Liver (tissue), 9 donors: Measurements from ENCODE around the gene ZSCAN21. TPM values are rescaled to one million over a fixed set of nuclear protein-coding genes. Genes with fewer than 3 reads are reported as not detected.
A peak's percentile ranks its signal among the peaks of the same experiment; 100 is the strongest.

ENCODE experiments used
- DNase-seq: peaks from one replicate; pipeline ENCODE4 v3.0.0-alpha.2; 2017; ENCODE audit warnings: low spot score
- H3K27ac ChIP-seq, 2 donors: one replicate each; pipeline ENCODE4 v1.7.0; 2013; ENCODE audit warnings: inconsistent platforms in 2 of 2, low read length in 2 of 2, control low read depth in 1 of 2, low read depth in 1 of 2, mild to moderate bottlenecking in 1 of 2
- H3K27me3 ChIP-seq, 4 donors: one replicate each; pipeline versions ENCODE4 v1.6.1 to v1.7.0; 2013; ENCODE audit warnings: low read length in 3 of 4, inconsistent platforms in 1 of 4, mild to moderate bottlenecking in 1 of 4, moderate library complexity in 1 of 4; ENCODE audit not compliant: control insufficient read depth in 4 of 4, insufficient read depth in 4 of 4
- H3K36me3 ChIP-seq, 4 donors: one replicate each; pipeline versions ENCODE4 v1.6.1 to v1.7.0; 2013; ENCODE audit warnings: low read length in 3 of 4, mild to moderate bottlenecking in 3 of 4, low read depth in 1 of 4, moderate library complexity in 1 of 4; ENCODE audit not compliant: control insufficient read depth in 4 of 4, insufficient read depth in 3 of 4
- H3K4me1 ChIP-seq, 4 donors: one replicate each; pipeline versions ENCODE4 v1.6.1 to v1.7.0; 2013; ENCODE audit warnings: low read length in 3 of 4, mild to moderate bottlenecking in 3 of 4, moderate library complexity in 1 of 4; ENCODE audit not compliant: control insufficient read depth in 4 of 4, insufficient read depth in 4 of 4
- H3K4me3 ChIP-seq, 3 donors: one replicate each; pipeline versions ENCODE4 v1.6.1 to v1.7.0; 2013; ENCODE audit warnings: low read length in 3 of 3, control low read depth in 1 of 3, low read depth in 1 of 3, mild to moderate bottlenecking in 1 of 3
- H3K9ac ChIP-seq, 2 donors: one replicate each; pipeline ENCODE4 v1.7.0; 2013; ENCODE audit warnings: low read length in 2 of 2, mild to moderate bottlenecking in 2 of 2, moderate library complexity in 2 of 2, control low read depth in 1 of 2, low read depth in 1 of 2
- H3K9me3 ChIP-seq, 4 donors: one replicate each; pipeline versions ENCODE4 v1.6.1 to v1.7.0; 2013; ENCODE audit warnings: low read length in 3 of 4; ENCODE audit not compliant: control insufficient read depth in 4 of 4
- EGR1 ChIP-seq, 2 donors: IDR thresholded peaks; 2 replicates each; pipeline ENCODE4 v1.6.1; 2016 to 2018; ENCODE audit warnings: antibody characterized with exemption in 2 of 2, low read depth in 2 of 2
- FOXA1 ChIP-seq: IDR thresholded peaks from 2 replicates; pipeline ENCODE4 v1.6.1; 2016; ENCODE audit warnings: antibody characterized with exemption
- FOXA2 ChIP-seq: IDR thresholded peaks from 2 replicates; pipeline ENCODE4 v1.6.1; 2016; ENCODE audit warnings: antibody characterized with exemption
- GABPA ChIP-seq, 2 donors: IDR thresholded peaks in 1 of 2; conservative IDR thresholded peaks in 1 of 2; 2 replicates each; pipeline ENCODE4 v1.6.1; 2016; ENCODE audit warnings: antibody characterized with exemption in 2 of 2, mild to moderate bottlenecking in 1 of 2, moderate library complexity in 1 of 2
- HNF4A ChIP-seq, 2 donors: conservative IDR thresholded peaks; 2 replicates each; pipeline ENCODE4 v1.6.1; 2016; ENCODE audit warnings: antibody characterized with exemption in 2 of 2, mild to moderate bottlenecking in 2 of 2
- HNF4G ChIP-seq: IDR thresholded peaks from 2 replicates; pipeline ENCODE4 v1.6.1; 2016; ENCODE audit warnings: antibody characterized with exemption
- JUND ChIP-seq, 2 donors: IDR thresholded peaks; 2 replicates each; pipeline ENCODE4 v1.6.1; 2016; ENCODE audit warnings: antibody characterized with exemption in 2 of 2
- NR2F2 ChIP-seq: IDR thresholded peaks from 2 replicates; pipeline ENCODE4 v1.6.1; 2016; ENCODE audit warnings: antibody characterized with exemption
- RAD21 ChIP-seq, 2 donors: IDR thresholded peaks; 2 replicates each; pipeline ENCODE4 v1.6.1; 2016; ENCODE audit warnings: antibody characterized with exemption in 2 of 2, mild to moderate bottlenecking in 2 of 2
- RXRA ChIP-seq, 2 donors: IDR thresholded peaks; 2 replicates each; pipeline ENCODE4 v1.6.1; 2017 to 2018; ENCODE audit warnings: antibody characterized with exemption in 2 of 2, mild to moderate bottlenecking in 1 of 2
- SP1 ChIP-seq: IDR thresholded peaks from 2 replicates; pipeline ENCODE4 v1.6.1; 2018; ENCODE audit warnings: antibody characterized with exemption, mild to moderate bottlenecking
- TAF1 ChIP-seq: conservative IDR thresholded peaks from 2 replicates; pipeline ENCODE4 v1.6.1; 2016; ENCODE audit warnings: antibody characterized with exemption, mild to moderate bottlenecking
- YY1 ChIP-seq: IDR thresholded peaks from 2 replicates; pipeline ENCODE4 v1.6.1; 2016; ENCODE audit warnings: antibody characterized with exemption, mild to moderate bottlenecking
- WGBS: extraction: QIAGEN DNeasy Blood & Tissue Kit; methylation state at CpG from one replicate; pipeline ENCODE4 v1.1.7; 2013; 5-methylcytosine and 5-hydroxymethylcytosine counted together
- polyA plus RNA-seq, 2 donors: library from polyadenylated mRNA; stranded (reverse) in 1 of 2; unstranded in 1 of 2; fragments of 200-250 nt in 1 of 2; fragments of >200 nt in 1 of 2; fragmentation: Nextera tagmentation in 1 of 2; extraction: Ambion mirVana in 1 of 2; gene quantifications; one replicate each; pipeline versions ENCODE4 v1.2.1 to v1.2.3, GENCODE V29; 2013 to 2015
- total RNA-seq, 2 donors: library from RNA; depleted of rRNA; stranded (reverse); fragments of >200 nt; gene quantifications; one replicate each; pipeline ENCODE4 v1.2.3, GENCODE V29; 2014
- TF ChIP-seq, protein P1 (sequence below): IDR thresholded peaks from 2 replicates; pipeline ENCODE4 v1.6.1; 2016; ENCODE audit warnings: antibody characterized with exemption
- TF ChIP-seq, protein P2 (sequence below): IDR thresholded peaks from 2 replicates; pipeline ENCODE4 v1.6.1; 2016; ENCODE audit warnings: antibody characterized with exemption
- TF ChIP-seq, protein P3 (sequence below): fragments of 150-350 bp; IDR thresholded peaks from 2 replicates; pipeline ENCODE4 v1.5.1; 2017; ENCODE audit warnings: improper control_type of control experiment, low read depth, low read length; ENCODE audit not compliant: missing input control
- TF ChIP-seq, protein P4 (sequence below): IDR thresholded peaks from 2 replicates; pipeline ENCODE4 v1.6.1; 2016; ENCODE audit warnings: antibody characterized with exemption
- TF ChIP-seq, protein P5 (sequence below): IDR thresholded peaks from 2 replicates; pipeline ENCODE4 v1.6.1; 2016; ENCODE audit warnings: antibody characterized with exemption, mild to moderate bottlenecking
- donor health status: healthy.
- donor health status: healthy.
- donor health status: healthy.
- donor health status: healthy.
- donor health status: healthy.

The ZSCAN21 gene
- total and polyA plus RNA-seq, 4 donors: 4.6 to 8.6 (median 6.9) TPM

DNA sequence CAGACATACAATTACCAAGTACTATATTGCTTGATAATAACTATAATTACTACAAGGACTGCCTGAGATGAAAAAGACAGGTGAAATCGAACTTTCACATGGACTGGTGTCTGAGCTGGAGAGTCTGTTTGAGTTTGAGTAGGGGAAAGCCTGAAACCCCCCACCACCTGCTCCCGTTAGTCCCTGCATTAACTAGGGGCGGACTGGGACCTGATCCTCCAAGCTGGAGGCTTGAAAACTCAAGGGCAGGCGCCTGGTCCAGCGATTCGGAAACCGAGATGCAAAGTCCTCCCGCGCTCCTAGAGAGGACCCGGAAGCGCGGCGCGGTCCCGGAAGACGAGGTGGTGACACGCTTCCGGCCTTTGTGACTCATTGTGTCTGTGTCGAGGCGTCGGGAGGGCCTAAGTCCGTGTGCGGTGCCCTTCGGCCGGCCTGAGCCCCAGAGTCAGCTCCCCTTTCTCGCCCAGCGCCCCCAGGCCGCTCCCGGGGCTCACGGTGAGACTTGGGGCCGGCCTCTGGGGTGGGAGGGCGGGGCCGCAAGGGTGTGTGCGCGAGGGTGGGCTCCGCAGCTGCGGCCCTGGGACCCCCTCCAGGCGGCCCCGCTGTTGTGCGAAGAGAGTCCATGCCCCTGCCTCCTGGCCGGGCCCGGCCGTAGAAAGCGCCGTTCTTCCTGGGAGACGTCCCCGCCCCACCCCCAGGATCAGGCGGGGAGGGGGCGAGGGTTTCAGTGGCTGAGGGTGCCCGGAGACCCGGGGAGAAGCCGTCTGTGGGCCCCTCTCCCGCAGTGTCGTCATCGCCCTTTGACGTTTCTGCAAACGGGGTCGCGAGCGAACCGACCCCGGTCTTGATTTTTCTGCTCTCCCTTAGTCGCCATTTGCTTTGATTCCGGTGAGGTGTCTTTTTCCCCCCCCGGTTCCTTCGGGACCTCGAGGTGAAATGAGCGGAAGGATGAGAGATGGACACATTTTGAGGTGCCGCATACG, 34.1 kb upstream of the ZSCAN21 start, which contains the start of gene ZKSCAN1:
ZKSCAN1 (plus strand) TSS at position 365 of the 983 bp plus-strand sequence. CDS start 7,911 bp downstream, outside the sequence.
- TF ChIP-seq, protein P1, sequence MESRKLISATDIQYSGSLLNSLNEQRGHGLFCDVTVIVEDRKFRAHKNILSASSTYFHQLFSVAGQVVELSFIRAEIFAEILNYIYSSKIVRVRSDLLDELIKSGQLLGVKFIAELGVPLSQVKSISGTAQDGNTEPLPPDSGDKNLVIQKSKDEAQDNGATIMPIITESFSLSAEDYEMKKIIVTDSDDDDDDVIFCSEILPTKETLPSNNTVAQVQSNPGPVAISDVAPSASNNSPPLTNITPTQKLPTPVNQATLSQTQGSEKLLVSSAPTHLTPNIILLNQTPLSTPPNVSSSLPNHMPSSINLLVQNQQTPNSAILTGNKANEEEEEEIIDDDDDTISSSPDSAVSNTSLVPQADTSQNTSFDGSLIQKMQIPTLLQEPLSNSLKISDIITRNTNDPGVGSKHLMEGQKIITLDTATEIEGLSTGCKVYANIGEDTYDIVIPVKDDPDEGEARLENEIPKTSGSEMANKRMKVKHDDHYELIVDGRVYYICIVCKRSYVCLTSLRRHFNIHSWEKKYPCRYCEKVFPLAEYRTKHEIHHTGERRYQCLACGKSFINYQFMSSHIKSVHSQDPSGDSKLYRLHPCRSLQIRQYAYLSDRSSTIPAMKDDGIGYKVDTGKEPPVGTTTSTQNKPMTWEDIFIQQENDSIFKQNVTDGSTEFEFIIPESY: no peak
- TF ChIP-seq JUND (IDR thresholded peaks at IDR 0.05): peak; percentile 92 to 96
- peak; percentile 8 to 51 for TF ChIP-seq EGR1 (IDR thresholded peaks at IDR 0.05; ENCODE audit: low read depth in 2 of 2)
- TF ChIP-seq RXRA (IDR thresholded peaks at IDR 0.05): peak; percentile 28 to 37
- no peak for TF ChIP-seq FOXA1
- TF ChIP-seq HNF4G: peak; percentile 22
- TF ChIP-seq, protein P2, sequence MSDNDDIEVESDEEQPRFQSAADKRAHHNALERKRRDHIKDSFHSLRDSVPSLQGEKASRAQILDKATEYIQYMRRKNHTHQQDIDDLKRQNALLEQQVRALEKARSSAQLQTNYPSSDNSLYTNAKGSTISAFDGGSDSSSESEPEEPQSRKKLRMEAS: peak; percentile 21
- peak; percentile 54 to 63 for TF ChIP-seq HNF4A (conservative IDR thresholded peaks at IDR 0.05)
- TF ChIP-seq TAF1: peak; percentile 87
- peak; percentile 93 to 96 for TF ChIP-seq GABPA (IDR thresholded peaks at IDR 0.05 in 1 of 2, conservative IDR thresholded peaks at IDR 0.05 in 1 of 2)
- TF ChIP-seq, protein P3, sequence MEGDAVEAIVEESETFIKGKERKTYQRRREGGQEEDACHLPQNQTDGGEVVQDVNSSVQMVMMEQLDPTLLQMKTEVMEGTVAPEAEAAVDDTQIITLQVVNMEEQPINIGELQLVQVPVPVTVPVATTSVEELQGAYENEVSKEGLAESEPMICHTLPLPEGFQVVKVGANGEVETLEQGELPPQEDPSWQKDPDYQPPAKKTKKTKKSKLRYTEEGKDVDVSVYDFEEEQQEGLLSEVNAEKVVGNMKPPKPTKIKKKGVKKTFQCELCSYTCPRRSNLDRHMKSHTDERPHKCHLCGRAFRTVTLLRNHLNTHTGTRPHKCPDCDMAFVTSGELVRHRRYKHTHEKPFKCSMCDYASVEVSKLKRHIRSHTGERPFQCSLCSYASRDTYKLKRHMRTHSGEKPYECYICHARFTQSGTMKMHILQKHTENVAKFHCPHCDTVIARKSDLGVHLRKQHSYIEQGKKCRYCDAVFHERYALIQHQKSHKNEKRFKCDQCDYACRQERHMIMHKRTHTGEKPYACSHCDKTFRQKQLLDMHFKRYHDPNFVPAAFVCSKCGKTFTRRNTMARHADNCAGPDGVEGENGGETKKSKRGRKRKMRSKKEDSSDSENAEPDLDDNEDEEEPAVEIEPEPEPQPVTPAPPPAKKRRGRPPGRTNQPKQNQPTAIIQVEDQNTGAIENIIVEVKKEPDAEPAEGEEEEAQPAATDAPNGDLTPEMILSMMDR: no peak
- no peak for TF ChIP-seq NR2F2
- TF ChIP-seq FOXA2: no peak
- TF ChIP-seq YY1: peak; percentile 55
- TF ChIP-seq, protein P4, sequence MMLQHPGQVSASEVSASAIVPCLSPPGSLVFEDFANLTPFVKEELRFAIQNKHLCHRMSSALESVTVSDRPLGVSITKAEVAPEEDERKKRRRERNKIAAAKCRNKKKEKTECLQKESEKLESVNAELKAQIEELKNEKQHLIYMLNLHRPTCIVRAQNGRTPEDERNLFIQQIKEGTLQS: peak; percentile 48
- TF ChIP-seq RAD21 (IDR thresholded peaks at IDR 0.05): peak in 1 of 2 donors; percentile 26
- peak; percentile 64 for TF ChIP-seq SP1
- TF ChIP-seq, protein P5, sequence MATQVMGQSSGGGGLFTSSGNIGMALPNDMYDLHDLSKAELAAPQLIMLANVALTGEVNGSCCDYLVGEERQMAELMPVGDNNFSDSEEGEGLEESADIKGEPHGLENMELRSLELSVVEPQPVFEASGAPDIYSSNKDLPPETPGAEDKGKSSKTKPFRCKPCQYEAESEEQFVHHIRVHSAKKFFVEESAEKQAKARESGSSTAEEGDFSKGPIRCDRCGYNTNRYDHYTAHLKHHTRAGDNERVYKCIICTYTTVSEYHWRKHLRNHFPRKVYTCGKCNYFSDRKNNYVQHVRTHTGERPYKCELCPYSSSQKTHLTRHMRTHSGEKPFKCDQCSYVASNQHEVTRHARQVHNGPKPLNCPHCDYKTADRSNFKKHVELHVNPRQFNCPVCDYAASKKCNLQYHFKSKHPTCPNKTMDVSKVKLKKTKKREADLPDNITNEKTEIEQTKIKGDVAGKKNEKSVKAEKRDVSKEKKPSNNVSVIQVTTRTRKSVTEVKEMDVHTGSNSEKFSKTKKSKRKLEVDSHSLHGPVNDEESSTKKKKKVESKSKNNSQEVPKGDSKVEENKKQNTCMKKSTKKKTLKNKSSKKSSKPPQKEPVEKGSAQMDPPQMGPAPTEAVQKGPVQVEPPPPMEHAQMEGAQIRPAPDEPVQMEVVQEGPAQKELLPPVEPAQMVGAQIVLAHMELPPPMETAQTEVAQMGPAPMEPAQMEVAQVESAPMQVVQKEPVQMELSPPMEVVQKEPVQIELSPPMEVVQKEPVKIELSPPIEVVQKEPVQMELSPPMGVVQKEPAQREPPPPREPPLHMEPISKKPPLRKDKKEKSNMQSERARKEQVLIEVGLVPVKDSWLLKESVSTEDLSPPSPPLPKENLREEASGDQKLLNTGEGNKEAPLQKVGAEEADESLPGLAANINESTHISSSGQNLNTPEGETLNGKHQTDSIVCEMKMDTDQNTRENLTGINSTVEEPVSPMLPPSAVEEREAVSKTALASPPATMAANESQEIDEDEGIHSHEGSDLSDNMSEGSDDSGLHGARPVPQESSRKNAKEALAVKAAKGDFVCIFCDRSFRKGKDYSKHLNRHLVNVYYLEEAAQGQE: peak; percentile 61
- H3K27ac ChIP-seq: peak within 1 kb of the TSS; percentile 86 to 98
- H3K36me3 ChIP-seq: peaks cover 0 to 3% (median 0%) of the 10 kb centered on the region in 4 donors
- peak within 1 kb of the TSS; percentile 85 to 98 (median 95) for H3K4me3 ChIP-seq
- peak; percentile 85 for DNase-seq
- 2% methylated on average over 70 of the region's 70 CpGs for WGBS
- H3K4me1 ChIP-seq: peaks cover 20 to 64% (median 46%) of the 10 kb centered on the region in 4 donors
- H3K27me3 ChIP-seq: no peaks in the 10 kb centered on the region
- peak within 1 kb of the TSS; percentile 99 to 100 for H3K9ac ChIP-seq
- no peaks in the 10 kb centered on the region for H3K9me3 ChIP-seq
